Coronary artery (tissue), 2 donors: ENCODE measurements around the gene CALN1.
"Not testable (repeated sequence)": the region's sequence is repeated elsewhere in the genome, so short reads cannot be mapped to it uniquely, and the experiment has no call there.

Experiments
- DNase-seq: peaks from one replicate; pipeline ENCODE4 v3.0.0-alpha.2; 2017; ENCODE audit warnings: low spot score
- H3K27ac ChIP-seq, 2 donors: fragments of 200-600 bp; sonication (generic); one replicate each; pipeline ENCODE4 v1.5.1; 2016 to 2019
- H3K4me3 ChIP-seq: fragments of 200-600 bp; sonication (generic); 2 replicates; pipeline ENCODE4 v1.5.1; 2016; ENCODE audit warnings: mild to moderate bottlenecking, moderate library complexity
- CTCF ChIP-seq: fragments of 200-600 bp; sonication (generic); IDR thresholded peaks from one replicate; pipeline ENCODE4 v1.5.1; 2019; ENCODE audit warnings: antibody characterized with exemption

CALN1 gene

GRCh38 chr7:72394016-72394415 is 18.1 kb downstream of the CALN1 start:
- H3K4me3 ChIP-seq = no peak overlapping the region
- DNase-seq = no peak
- TF ChIP-seq CTCF = no peak
- no peak overlapping the region for H3K27ac ChIP-seq

DNA sequence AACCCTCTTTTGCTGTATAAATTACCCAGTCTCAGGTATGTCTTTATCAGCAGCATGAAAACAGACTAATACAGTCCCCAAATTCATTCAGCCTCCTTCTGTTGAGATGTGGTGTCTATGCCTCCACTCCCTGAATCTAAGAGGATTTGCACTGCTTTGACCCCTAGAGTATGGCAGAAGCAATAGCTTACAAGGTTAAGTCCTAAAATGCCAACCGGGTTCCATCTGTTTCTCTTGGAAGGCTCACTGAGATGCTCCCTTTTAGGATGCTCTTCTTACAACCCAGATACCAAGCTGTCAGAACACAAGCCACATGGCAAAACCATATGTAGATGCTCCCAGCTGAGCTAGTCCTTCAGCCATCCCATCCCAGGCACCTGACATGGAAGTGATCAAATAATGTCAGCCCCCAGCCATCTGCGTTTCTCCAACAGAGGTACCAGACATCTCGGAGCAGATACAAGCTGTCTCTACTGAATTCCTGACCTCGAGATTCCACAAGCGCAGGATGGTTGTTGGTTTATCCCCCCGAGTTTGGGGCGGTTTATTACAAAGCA is 20.2 kb downstream of the CALN1 start:
- TF ChIP-seq CTCF = no peak
- Histone ChIP-seq H3K27ac (no peak overlapping the region), H3K4me3 (no peak overlapping the region)
- DNase-seq = no peak

DNA sequence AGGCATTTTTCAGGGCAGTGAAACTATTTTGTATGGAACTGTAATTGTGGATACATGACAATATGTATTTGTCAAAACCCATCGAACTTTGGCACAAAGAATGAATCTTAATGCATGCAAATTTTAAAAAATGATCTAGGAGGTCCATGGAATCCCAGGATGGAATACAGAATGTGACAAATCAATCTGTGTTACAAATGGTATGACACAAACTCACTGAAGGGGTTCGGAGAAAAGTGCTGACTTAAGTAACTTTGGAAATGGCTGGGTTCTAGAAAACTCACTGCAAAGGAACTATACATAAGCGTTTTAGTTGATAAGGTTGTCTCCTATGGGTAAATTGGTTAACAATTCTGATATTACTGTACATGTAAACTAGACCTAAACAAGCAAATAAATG is 26.0 kb downstream of the CALN1 start:
- DNase-seq = no peak
- no peak overlapping the region for H3K27ac ChIP-seq
- TF ChIP-seq CTCF = no peak
- H3K4me3 ChIP-seq = no peak overlapping the region

- no peak for DNase-seq
- Histone ChIP-seq H3K4me3 (no peak overlapping the region), H3K27ac (no peak overlapping the region)
- no peak for TF ChIP-seq CTCF
Observed at GRCh38 chr7:72362246-72362645, 49.9 kb downstream of the CALN1 start.

- Histone ChIP-seq H3K27ac (no peak overlapping the region), H3K4me3 (no peak overlapping the region)
- no peak for DNase-seq
- TF ChIP-seq CTCF = no peak
Observed at GRCh38 chr7:72345208-72345727, 66.9 kb downstream of the CALN1 start.

DNA sequence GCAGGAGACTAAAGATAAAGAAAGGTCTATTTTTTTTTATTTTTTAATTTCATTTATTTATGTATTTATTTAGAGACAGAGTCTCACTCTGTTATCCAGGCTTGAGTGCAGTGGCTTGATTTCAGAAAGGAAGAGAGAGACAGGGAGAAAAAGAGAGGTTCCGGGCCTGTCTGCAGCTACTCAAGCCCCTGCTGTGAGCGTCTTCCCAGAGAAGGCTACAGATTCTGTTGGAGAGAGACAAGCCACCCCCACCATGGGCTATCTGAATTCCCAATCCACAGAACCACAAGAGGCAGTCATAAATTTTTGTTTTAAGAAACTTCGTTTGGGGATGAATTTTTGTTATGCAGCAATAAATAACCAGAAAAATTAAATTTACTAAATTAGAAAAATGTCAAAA is 68.1 kb downstream of the CALN1 start:
- no peak for TF ChIP-seq CTCF
- DNase-seq = no peak
- Histone ChIP-seq H3K27ac (no peak overlapping the region), H3K4me3 (no peak overlapping the region)

GRCh38 chr7:72343354-72343753 is 68.8 kb downstream of the CALN1 start:
- DNase-seq, H3K4me3 ChIP-seq, H3K27ac ChIP-seq: not testable (repeated sequence)
